Articular chondrocyte of knee joint (primary cell): ENCODE data around the gene HSFY2. TPM values are rescaled to one million over a fixed set of nuclear protein-coding genes. Genes with fewer than 3 reads are reported as not detected.

Experiments used
- small RNA-seq: library from RNA; depleted of rRNA; stranded (forward); fragments of <200 nt; gene quantifications from one replicate; pipeline ENCODE3, GENCODE V24; 2012
- total RNA-seq: library from RNA; depleted of rRNA; stranded (reverse); fragments of >200 nt; gene quantifications from 2 replicates; pipeline ENCODE4 v1.2.3, GENCODE V29; 2012

HSFY2 gene, protein sequence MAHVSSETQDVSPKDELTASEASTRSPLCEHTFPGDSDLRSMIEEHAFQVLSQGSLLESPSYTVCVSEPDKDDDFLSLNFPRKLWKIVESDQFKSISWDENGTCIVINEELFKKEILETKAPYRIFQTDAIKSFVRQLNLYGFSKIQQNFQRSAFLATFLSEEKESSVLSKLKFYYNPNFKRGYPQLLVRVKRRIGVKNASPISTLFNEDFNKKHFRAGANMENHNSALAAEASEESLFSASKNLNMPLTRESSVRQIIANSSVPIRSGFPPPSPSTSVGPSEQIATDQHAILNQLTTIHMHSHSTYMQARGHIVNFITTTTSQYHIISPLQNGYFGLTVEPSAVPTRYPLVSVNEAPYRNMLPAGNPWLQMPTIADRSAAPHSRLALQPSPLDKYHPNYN
- not detected in 2 replicates for total RNA-seq

DNA sequence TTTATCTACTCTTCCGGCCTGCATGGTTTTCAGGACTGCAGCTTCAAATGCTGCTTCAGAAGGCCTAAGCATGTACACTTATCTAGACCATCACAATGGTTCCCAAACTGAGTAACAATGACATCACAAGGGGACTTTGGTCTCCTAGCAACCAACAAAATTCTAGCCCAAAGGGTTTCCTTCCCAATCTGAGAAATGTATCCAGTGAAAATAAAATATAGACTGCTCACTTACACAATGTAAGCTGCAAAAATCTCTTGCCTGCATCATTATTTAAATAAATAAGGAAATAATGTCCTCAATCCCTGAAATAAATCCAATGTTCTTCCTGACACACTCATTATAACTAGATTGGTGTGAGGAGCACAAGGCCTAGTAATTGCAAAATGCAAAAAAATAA, at the start of gene HSFY2:
TSS of gene HSFY2 (minus strand) at position 101 of the 400 bp plus-strand sequence. CDS start 117 bp downstream, outside the sequence.

Small RNA genes lying within 50 kb of the gene (small RNA-seq; reads per million reads assigned to genes)
- not detected for gene GPM6BP2

Other genes starting within 250 kb of the HSFY2 start
- gene HSFY1, start 227.0 kb downstream of the HSFY2 start, total RNA-seq, result not detected in 2 replicates